ENCODE results near the gene GJB6.

The GJB6 gene

DNA sequence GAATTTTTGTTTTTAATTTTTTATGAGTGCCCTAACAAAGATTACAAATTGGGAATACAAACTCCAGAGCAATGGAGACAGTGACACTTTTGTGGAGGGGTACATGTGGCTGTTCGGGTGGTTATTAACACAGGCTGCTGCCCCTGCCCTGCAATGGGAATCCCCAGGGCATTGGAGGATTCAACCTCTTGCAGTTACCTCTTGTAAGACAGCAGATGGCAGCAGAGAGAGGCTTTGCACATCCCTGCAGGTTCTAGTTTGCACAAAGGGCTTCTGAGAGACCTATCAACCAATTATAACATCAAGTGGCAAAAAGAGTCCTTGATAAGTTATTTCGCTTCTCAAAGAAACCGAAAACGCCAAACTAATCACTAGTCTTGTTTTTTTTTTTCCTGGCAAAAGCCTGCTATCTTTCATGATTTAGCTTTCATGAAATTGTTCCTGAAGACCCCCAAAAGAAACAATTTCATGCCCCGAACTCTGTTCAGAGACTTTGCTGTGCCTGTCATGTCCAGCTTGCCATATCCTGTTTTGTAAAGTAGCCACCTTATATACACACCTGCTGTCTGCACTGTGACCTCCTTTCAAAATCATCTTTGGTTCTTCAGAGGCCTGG lies 49.8 kb downstream of the GJB6 start:
- H3K9me3 ChIP-seq (ENCODE audit: control insufficient read depth, low read length), result no peaks in the 10 kb centered on the region
- no peak overlapping the region for H3K9ac ChIP-seq (ENCODE audit: low read length)
- H3K4me3 ChIP-seq (ENCODE audit: low read length), result no peak overlapping the region
- H3K27me3 ChIP-seq (replicated peaks; ENCODE audit: control insufficient read depth, insufficient read depth, low read length), result peaks cover 21% of the 10 kb centered on the region
- peak; percentile 89 for DNase-seq (ENCODE audit: low read depth)
- no peaks in the 10 kb centered on the region for H3K36me3 ChIP-seq (ENCODE audit: control insufficient read depth, insufficient read depth, low read length, severe bottlenecking)
- peaks cover 3% of the 10 kb centered on the region for H3K4me1 ChIP-seq (ENCODE audit: control insufficient read depth, insufficient read depth, low read length)

DNA sequence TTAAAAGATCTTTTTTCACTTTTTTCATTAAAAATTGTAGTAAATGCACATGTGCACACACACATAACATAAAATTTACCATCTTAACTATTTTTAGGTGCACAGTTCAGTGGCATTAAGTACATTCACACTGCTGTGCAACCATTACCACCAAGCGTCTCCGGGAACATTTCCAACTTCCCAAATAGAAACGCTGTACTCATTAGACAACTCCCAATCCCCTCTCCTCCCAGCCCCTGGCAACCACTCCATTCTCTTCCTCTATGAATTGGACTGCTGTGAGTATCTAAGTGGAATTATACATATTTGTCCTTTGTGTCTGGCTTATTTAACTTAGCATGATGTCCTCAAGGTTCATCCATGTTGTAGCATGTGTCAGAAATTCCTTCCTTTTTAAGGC lies 50.9 kb downstream of the GJB6 start:
- DNase-seq (ENCODE audit: low read depth), result no peak
- Histone ChIP-seq H3K27me3 (replicated peaks; ENCODE audit: control insufficient read depth, insufficient read depth, low read length) (peaks cover 22% of the 10 kb centered on the region), H3K36me3 (ENCODE audit: control insufficient read depth, insufficient read depth, low read length, severe bottlenecking) (no peaks in the 10 kb centered on the region), H3K4me3 (ENCODE audit: low read length) (no peak overlapping the region), H3K9ac (ENCODE audit: low read length) (no peak overlapping the region), H3K4me1 (ENCODE audit: control insufficient read depth, insufficient read depth, low read length) (peaks cover 5% of the 10 kb centered on the region), H3K9me3 (ENCODE audit: control insufficient read depth, low read length) (no peaks in the 10 kb centered on the region)

DNA sequence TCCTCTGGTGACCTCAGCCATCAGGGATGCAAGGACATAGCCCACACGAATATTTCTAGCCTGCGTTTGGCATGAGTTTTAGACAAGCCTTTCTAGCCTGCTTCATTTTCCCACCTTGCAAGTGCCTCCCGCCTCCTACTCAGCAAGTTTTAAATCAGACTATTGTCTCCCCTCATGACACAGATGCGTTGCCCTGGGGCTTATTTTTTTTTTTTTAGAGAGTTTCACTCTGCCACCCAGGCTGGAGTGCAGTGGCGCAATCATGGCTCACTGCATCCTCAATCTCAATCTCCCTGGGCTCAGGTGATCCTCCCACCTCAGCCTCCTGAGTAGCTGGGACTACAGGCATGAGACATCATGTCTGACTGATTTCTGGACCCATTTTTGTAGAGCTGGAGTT lies 54.0 kb downstream of the GJB6 start:
- no peaks in the 10 kb centered on the region for H3K9me3 ChIP-seq (ENCODE audit: control insufficient read depth, low read length)
- H3K4me3 ChIP-seq (ENCODE audit: low read length), result no peak overlapping the region
- peaks cover 22% of the 10 kb centered on the region for H3K27me3 ChIP-seq (replicated peaks; ENCODE audit: control insufficient read depth, insufficient read depth, low read length)
- no peak overlapping the region for H3K9ac ChIP-seq (ENCODE audit: low read length)
- peaks cover 29% of the 10 kb centered on the region for H3K4me1 ChIP-seq (ENCODE audit: control insufficient read depth, insufficient read depth, low read length)
- H3K36me3 ChIP-seq (ENCODE audit: control insufficient read depth, insufficient read depth, low read length, severe bottlenecking), result no peaks in the 10 kb centered on the region
- no peak for DNase-seq (ENCODE audit: low read depth)

DNA sequence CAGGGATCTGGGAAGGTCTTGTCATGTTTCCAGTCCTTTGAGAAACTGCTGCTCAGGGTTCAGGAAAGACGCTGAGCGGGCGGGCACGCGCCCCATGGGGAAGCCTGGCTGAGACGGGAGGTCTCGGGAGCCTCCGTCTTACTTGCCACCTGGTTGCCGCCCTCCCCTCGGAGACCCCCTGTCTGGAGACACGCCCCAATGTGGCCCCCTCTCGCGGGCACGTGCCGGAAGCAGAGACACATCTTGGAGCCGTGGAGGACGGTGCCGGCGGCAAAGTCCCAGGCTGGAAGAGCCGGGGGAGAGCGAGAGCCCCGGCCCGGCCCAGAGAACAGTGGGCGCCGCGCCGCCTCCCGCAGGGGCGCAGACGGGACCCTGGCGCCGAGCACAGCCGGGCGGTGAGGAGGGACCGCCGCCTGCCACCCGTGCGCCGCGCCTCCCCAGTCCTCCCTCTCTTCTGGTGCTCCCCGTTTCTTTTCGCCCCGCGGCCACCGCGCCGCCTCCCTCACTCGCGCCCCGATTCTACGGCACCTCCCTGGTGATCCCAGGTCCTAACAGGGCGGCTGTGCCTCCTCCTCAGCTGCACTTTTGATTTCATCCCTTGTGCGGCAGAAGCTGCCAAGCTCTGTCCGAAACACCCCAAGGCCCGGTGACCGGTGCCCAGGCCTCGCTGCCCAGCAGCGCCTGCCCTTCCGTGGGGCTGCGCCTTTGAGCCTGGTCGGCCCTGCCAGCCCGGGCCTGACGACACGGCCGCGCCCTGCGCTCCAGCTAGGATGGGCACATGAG lies 54.9 kb downstream of the GJB6 start:
- Histone ChIP-seq H3K4me1 (ENCODE audit: control insufficient read depth, insufficient read depth, low read length) (peaks cover 36% of the 10 kb centered on the region), H3K27me3 (replicated peaks; ENCODE audit: control insufficient read depth, insufficient read depth, low read length) (peaks cover 22% of the 10 kb centered on the region), H3K36me3 (ENCODE audit: control insufficient read depth, insufficient read depth, low read length, severe bottlenecking) (no peaks in the 10 kb centered on the region), H3K9ac (ENCODE audit: low read length) (no peak overlapping the region), H3K4me3 (ENCODE audit: low read length) (peak overlapping the region; percentile 55), H3K9me3 (ENCODE audit: control insufficient read depth, low read length) (no peaks in the 10 kb centered on the region)
- DNase-seq (ENCODE audit: low read depth), result no peak

DNA sequence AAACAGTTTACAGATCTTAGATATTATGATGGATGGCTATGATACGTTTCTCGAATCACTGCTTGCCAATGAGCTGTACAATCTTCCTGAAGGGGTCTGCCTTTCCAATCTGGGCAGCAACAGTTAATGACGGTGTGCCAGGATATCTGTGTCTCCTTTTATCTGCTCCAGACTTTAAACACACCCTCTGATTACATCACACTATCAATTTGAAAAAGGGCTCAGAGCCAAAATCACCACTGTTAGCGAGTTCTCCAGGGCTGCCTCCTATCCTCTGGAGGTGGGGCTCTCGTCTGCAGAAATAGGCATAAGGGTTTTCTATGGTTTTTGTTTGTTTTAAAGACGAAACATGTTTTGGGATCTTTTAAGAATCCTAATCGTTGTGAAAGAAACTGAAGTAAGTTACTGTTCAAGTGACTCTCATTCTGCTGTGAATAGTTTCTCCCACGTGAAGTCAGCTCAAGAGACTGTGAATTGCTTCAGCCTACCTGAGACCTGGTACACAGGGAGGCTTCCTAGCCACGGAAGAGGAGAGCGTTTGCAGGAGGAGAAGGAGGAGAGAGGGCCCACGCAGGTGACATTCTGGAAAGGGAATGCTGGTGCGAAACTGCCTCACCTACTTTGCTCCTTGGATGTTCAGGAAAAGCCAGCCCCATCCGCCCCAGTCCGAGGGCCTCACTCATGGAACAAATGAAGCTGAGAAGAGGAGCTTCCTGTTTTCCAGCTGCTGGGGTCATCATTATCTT lies 56.0 kb downstream of the GJB6 start:
- Histone ChIP-seq H3K4me3 (ENCODE audit: low read length) (no peak overlapping the region), H3K9ac (ENCODE audit: low read length) (no peak overlapping the region), H3K27me3 (replicated peaks; ENCODE audit: control insufficient read depth, insufficient read depth, low read length) (peaks cover 22% of the 10 kb centered on the region), H3K4me1 (ENCODE audit: control insufficient read depth, insufficient read depth, low read length) (peaks cover 36% of the 10 kb centered on the region), H3K36me3 (ENCODE audit: control insufficient read depth, insufficient read depth, low read length, severe bottlenecking) (no peaks in the 10 kb centered on the region), H3K9me3 (ENCODE audit: control insufficient read depth, low read length) (no peaks in the 10 kb centered on the region)
- no peak for DNase-seq (ENCODE audit: low read depth)

DNA sequence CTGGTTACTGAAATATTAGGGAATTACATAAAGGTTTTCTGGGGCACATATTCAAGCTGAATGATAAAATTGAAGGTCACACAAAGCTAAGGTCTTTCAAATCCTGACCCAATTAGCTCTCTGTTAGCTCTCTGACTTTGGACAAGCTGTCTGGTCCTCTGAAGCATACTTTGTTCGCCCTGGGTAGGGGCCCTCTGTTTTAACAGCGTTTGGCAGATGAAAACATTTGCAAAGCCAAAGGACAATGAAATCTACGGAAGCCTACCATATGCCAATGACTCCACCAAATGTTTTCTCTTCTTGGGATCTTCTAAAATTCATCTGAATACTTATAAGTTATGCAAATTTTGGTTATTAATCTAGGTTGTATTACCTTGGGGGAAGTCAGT lies 56.7 kb downstream of the GJB6 start:
- Histone ChIP-seq H3K36me3 (ENCODE audit: control insufficient read depth, insufficient read depth, low read length, severe bottlenecking) (no peaks in the 10 kb centered on the region), H3K9me3 (ENCODE audit: control insufficient read depth, low read length) (no peaks in the 10 kb centered on the region), H3K4me1 (ENCODE audit: control insufficient read depth, insufficient read depth, low read length) (peaks cover 36% of the 10 kb centered on the region), H3K4me3 (ENCODE audit: low read length) (peak overlapping the region; percentile 70), H3K27me3 (replicated peaks; ENCODE audit: control insufficient read depth, insufficient read depth, low read length) (peaks cover 22% of the 10 kb centered on the region), H3K9ac (ENCODE audit: low read length) (no peak overlapping the region)
- DNase-seq (ENCODE audit: low read depth), result no peak

DNA sequence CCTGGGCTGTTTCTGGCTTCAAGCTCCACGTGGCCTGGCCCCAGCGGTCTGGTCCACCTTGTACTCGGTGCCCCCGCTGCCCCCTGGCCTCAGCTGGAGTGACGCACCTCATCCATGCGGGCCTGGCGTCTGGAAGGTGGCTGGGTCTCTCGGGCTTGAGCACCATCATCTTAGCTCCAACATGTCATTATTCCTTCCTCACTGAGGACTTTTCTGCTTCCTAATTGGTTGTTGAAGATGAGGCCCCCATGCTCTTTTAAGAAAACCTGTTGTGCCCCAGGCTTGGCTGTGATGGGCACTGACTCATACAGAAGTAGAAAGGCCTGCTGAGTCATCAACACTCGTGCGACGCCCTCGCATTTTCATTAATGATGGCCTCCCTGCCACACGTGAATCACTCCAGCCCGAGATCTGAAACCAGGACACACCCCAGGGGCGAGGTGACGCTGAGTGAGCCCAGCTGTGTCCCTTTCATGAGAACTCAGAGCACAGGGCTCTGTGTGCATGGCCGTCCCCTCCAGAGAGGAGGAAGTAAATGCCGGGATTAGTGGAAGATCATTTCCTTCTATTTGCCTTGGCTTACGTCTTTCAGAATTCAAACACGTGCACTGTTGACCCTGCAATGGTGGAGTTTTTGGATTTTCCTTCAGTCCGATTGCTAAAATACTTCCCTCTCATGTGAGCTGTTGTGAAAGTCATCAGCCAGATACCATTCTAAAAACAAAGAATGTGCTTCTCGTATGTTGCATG lies 57.3 kb downstream of the GJB6 start:
- Histone ChIP-seq H3K9ac (ENCODE audit: low read length) (peak overlapping the region; percentile 57), H3K4me1 (ENCODE audit: control insufficient read depth, insufficient read depth, low read length) (peaks cover 36% of the 10 kb centered on the region), H3K27me3 (replicated peaks; ENCODE audit: control insufficient read depth, insufficient read depth, low read length) (peaks cover 18% of the 10 kb centered on the region), H3K9me3 (ENCODE audit: control insufficient read depth, low read length) (no peaks in the 10 kb centered on the region), H3K4me3 (ENCODE audit: low read length) (peak overlapping the region; percentile 70), H3K36me3 (ENCODE audit: control insufficient read depth, insufficient read depth, low read length, severe bottlenecking) (no peaks in the 10 kb centered on the region)
- DNase-seq (ENCODE audit: low read depth), result peak; percentile 93

DNA sequence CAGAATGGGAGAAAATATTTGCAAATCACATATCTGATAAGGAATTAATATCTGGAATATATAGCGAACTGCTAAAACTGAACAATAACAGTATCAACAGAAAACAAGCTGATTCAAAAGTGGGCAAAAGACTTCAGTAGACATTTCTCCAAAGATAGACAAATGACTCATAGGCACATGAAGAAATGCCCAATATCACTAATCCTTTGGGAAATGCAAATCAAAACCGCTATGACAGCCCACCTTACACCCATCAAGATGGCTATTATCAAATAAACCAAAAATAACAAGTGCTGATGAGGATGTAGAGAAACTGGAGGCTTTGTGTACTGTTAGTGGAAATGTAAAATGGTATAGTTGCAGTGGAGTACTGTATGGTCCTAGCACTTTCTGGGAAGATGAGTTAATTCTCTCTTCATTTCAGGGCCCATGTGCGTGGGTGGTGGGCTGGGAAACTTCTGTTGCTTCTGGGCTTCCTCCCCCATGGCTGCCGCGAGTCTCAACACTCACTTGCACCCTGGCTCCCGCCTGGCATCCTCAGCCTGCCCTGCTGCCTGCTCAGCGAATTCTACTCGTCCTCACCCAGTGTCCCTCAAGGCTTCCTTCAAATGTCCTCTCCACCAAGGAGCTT lies 58.9 kb downstream of the GJB6 start:
- Histone ChIP-seq H3K4me1 (ENCODE audit: control insufficient read depth, insufficient read depth, low read length) (peaks cover 36% of the 10 kb centered on the region), H3K36me3 (ENCODE audit: control insufficient read depth, insufficient read depth, low read length, severe bottlenecking) (no peaks in the 10 kb centered on the region), H3K9ac (ENCODE audit: low read length) (no peak overlapping the region), H3K4me3 (ENCODE audit: low read length) (no peak overlapping the region), H3K9me3 (ENCODE audit: control insufficient read depth, low read length) (no peaks in the 10 kb centered on the region), H3K27me3 (replicated peaks; ENCODE audit: control insufficient read depth, insufficient read depth, low read length) (peaks cover 16% of the 10 kb centered on the region)
- DNase-seq (ENCODE audit: low read depth), result no peak
